Posterior cingulate gyrus (tissue), 11 donors: ENCODE measurements around the gene ACVRL1.
"Not testable (repeated sequence)": the region's sequence is repeated elsewhere in the genome, so short reads cannot be mapped to it uniquely, and the experiment has no call there.

ENCODE experiments used
- DNase-seq, 10 donors: peaks; one replicate each; pipeline versions ENCODE4 v3.0.0 to v3.0.0-alpha.2; 2020 to 2021; ENCODE audit warnings: mixed read lengths in 3 of 10
- intact Hi-C: fragments of 100-400 bp; cut with DNase I; formaldehyde crosslinking; loops from one replicate; pipeline ENCODE4 v1.15.1; 2023

The ACVRL1 gene

DNA sequence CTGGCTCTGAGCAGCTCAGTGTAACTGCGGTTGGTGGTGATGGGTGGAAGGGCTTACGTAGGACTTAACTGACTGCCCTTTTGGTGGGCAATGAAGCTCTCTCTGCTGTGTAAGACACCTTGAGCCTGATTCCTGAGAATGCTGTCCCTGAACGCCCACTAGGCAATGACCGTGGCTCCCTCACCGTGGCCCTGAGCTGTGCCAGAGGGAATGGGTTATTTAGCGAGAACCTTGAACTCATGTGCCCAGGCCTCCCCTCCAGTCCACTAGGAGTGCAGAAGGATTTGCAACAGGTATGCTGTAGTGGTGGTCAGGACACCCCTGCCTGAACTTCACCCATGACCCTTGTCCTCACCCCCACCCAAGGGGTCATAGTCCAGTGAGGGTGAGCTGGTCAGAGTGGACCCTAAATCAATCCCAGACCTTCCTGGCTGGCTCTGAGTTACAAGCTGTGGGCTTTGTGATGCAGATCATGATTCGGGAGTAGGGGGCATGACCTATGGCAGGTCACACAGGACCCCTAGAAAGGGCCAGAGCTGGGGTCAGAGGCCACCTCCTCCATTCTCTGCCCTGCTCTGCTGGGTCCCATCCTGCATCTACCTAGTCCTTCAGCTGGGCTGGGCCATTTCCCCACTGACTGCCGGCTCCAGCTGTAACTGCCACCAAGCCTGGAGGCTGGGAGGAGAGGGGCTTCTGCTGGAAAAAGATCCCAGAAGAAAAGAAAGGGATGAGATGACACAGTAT, 33.9 kb upstream of the ACVRL1 start:
- intact Hi-C loops, result no loop called here
- peak in 2 of 10 donors; percentile 27 to 55 for DNase-seq

DNA sequence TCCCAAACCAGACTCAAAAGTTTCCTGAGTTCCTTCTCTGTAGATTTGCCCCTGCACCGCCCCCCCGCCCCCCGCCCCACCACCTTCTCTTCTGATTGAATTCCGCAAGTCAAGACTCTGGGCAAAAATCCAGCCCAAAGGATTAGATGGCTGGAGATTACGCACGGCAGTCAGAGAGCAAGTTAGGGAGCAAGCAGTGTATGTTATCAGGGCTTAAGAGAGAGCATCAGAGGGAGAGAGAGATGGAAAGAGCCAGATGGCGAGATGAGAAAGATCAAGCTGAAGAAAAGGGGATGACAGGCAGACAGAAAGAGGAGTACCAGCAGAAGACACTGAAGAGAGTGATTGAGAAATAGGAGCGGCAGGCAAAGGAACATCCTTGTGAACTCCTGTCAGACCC, 33.3 kb upstream of the ACVRL1 start:
- intact Hi-C loops, result no loop called here
- peak in 2 of 10 donors; percentile 5 for DNase-seq

DNA sequence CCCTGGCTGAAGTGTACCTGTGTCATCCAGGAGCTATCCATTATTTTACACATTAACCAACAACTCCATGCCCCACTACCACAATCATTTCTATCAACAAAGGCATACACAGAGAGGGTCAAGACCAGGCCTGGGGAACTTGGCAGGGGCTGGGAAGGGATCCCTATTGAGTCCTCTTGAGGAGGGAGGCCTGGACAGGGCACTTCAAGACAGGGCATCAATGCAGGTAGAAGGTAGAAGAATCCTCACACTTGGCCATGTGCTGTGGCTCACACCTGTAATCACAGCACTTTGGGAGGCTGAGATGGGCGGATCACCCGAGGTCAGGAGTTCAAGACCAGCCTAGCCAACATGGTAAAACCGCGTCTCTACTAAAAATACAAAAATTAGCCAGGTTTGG, 32.8 kb upstream of the ACVRL1 start:
- intact Hi-C loops, result no loop called here
- peak in 1 of 10 donors; percentile 37 for DNase-seq

DNA sequence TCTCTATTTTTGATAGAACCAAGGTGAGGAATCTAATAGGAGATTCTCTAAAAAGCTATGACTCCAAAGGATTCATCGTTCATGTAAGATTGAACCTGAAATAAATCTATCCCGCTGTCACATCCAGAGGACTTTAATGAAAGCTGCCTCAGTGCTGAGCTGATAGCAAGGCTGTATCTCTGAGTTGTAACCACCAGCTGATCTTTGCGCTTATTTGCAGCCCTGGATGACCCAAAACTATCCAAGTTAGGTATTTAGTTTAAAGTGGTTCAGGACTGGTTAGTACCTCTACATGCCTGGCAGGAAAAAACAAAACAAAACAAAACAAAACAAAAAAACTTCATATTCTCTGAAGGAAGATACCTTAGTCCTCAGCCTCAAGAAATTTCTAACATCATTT, 28.2 kb upstream of the ACVRL1 start:
- DNase-seq, result no peak
- intact Hi-C loops, result no loop called here

DNA sequence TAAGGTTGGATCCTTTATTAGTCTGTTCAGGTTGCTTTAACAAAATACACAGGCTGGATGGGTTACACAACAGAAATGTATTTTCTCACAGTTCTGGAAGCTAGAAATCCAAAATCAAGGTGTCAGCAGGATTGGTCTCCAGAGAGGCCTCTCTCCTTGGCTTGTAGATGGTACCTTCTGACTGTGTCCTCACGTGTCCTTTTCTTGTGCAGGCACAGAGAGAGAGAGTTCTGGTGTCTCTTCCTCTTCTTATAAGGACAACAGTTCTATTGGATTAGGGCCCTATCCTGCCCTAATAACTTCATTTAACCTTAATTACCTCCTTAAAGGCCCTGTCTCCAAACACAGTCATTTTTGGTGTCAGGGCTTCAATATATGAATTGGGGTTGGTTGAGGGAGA, 24.0 kb upstream of the ACVRL1 start:
- no peak for DNase-seq
- intact Hi-C loops, result no loop called here

DNA sequence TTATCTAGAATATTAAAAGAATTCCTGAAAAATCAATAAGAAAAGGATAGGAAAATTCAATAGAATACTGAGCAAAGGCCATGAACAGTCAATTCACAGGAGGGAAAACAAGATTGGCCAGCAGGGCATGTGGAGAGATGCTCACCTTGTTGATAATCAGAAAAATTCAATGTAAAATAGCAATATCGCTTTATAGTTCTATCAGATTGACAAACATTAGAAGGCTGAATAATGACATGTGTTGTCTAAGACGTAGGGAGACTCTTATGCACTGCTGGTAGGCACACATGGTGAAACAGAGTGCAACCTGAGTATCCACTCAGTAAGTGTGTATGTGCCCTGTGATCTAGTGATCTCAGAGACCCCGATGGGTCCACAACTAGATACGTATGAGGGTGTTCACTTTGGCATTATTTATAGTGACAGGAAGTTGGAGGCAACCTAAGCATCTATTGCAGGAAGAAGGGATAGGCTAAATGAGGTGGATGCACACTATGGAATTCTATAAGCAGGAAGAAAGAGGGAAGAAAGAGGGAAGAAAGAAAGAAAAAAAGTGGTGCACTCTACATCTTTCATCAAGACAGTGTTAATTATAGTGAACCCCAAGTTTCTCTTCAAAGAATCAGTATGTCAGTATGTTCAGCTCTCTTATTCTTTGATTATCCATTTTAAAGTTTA, 23.2 kb upstream of the ACVRL1 start:
- peak in 1 of 10 donors; percentile 8 for DNase-seq
- intact Hi-C loops, result no loop called here

DNA sequence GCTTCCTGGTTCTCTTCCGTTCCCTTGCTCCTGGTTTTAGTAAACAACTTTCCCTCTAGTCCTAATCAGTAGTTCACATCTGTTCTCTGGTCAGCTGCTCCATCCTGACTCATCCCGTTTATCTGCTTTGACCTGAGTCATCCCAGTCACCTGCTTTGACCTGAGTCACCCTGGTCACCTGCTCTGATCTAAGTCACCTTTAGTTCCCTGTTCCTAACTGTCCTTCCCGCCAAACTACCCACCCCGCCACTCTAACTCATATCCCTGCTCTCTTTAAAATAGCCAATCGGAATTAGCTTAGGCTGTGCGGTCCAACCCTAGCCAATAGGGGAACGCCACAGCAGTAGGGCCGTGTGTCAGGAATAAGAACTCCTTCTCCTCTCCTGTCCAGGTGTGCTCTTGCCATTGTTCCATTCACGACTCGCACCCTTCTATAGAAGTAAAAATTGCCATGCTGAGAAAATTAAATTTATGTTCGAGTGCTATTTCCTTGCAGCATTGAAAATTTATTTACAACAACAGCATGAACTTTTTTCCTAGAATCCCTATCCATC, 22.6 kb upstream of the ACVRL1 start:
- intact Hi-C loops, result no loop called here
- peak in 1 of 10 donors; percentile 8 for DNase-seq

DNA sequence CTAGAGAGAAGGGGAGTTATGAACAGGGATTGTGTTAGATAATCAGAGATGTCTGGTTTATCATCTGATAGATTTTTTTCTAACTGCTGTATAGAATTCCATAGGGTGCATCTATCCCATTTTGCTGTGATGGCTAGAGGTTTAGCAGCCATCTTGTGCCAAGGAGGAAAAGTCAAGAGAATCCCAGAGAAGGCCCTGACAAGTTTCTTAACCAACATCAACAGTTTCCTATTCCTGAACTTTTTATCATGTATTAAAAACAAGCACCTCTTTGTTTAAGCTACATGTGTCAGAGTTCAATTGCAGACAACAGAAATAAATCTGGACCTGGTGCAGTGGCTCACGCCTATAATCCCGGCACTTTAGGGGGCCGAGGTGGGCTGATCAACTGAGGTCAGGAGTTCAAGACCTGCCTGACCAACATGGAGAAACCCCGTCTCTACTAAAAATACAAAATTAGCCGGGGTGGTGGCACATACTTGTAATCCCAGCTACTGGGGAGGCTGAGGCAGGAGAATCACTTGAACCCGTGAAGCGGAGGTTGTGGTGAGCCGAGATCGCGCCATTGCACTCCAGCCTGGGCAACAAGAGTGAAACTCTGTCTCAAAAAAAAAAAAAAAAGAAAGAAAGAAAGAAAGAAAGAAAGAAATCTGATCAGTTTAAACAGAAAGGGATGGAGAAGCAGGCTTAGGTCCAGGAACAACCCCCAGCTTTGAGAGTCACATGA, 21.8 kb upstream of the ACVRL1 start:
- intact Hi-C loops, result not testable (repeated sequence)
- peak in 1 of 10 donors; percentile 38 for DNase-seq

DNA sequence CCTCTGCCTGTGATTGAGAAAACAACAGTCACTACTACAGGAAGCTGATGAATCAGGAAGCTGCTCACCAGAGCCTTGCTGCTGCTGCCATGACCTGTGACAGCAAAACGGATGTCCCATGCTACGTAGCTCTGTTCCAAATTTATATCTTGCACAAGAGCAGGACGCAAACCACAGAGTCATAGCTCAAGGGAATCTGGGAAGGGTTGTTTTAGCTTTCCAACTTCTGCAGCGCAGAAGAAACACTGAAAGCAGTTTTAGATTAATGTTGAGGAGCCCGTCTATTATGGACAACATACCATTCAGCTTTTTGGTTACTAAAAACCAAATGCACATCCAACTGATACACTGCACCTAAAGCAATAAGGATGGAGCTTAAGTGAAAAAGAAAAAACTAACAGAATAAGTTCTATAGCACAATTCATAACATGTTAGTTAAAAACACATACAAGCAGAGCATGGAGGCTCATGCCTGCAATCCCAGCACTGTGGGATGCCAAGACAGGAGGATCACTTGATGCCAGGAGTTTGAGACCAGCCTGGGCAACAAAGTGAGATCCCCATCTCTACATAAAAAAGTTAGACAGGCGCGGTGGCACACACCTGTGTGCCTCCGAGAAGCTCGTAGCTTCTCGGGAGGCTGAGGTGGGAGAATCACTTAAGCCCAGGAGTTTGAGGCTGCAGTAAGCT, 21.1 kb upstream of the ACVRL1 start:
- DNase-seq, result peak in 4 of 10 donors; percentile 17 to 55 (median 44)
- intact Hi-C loops, result no loop called here

DNA sequence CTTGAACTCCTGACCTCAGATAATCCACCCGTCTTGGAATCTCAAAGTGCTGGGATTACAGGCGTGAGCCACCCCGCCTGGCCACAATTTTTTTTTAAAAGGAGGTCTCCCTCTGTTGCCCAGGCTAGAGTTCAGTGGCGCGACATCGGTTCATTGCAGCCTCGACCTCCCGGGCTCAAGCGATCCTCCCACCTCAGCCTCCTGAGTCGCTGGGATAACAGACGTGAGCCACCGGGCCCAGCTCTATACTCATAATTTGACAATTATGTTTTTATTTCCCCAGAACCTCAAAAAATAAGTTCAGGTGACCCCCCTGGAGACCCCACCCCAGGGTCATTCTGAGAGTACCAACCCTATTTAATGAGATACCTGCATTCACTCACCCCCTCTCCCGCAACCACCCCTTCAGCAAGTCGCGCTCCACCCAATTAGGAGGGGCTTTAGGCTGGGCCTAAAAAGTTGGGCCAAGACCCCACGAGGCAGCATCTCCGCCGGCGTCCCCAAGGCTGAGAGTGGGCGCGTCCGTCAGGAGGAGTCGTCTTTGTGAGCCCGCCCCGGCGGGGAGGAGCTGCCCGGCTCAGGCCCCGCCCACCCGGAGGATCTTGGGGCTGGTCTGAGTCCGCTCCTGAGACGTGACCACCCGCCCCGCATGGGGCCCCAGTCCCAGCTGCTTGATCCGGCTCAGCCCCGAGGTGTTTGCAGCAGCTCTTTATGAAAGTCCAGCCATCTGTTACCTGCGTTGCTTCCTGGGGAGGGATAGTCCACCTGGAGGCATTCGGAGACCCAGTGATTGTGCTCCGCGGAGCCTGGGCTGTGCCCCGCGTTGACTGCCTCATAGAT, 19.6 kb upstream of the ACVRL1 start, which contains the start of gene ANKRD33:
Gene ANKRD33, plus strand, starts transcription at position 628 of the 840 bp plus-strand sequence. Its CDS starts 84 bp downstream, at position 712.
- peak in 1 of 10 donors; percentile 71 for DNase-seq
- intact Hi-C loops, result no loop called here

DNA sequence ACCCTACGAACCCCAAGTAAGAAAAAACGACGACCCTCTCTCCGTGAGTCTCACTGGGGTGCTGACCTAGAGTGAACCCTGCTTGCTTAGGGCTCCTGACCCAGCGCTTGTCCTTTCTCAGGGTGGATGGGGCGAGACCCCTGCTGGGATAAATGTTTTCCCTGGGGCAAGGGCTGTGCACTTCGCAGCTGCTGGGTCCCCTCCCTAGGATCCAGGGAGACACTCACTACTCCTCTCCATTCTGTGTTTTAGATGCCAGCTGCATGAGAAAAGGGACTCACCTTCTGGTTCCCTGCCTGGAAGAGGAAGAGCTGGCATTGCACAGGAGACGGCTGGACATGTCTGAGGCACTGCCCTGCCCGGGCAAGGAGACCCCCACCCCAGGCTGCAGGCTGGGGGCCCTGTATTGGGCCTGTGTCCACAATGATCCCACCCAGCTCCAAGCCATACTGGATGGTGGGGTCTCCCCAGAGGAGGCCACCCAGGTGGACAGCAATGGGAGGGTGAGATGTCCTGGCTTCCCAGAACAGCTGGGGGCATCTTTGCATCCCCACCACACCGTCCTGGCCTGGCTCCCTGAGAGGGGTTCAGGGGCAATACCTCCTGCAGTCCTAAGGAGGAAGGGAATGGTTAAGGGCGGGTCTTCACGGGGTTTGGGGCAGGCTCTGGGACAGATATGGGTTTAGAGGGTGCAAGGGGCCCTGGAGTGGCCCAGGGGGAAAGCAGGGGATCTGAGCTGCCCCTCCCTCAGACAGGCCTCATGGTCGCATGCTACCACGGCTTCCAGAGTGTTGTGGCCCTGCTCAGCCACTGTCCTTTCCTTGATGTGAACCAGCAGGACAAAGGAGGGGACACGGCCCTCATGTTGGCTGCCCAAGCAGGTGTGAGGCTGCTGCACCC, 18.7 kb upstream of the ACVRL1 start:
- DNase-seq, result peak in 1 of 10 donors; percentile 63
- intact Hi-C loops, result no loop called here

DNA sequence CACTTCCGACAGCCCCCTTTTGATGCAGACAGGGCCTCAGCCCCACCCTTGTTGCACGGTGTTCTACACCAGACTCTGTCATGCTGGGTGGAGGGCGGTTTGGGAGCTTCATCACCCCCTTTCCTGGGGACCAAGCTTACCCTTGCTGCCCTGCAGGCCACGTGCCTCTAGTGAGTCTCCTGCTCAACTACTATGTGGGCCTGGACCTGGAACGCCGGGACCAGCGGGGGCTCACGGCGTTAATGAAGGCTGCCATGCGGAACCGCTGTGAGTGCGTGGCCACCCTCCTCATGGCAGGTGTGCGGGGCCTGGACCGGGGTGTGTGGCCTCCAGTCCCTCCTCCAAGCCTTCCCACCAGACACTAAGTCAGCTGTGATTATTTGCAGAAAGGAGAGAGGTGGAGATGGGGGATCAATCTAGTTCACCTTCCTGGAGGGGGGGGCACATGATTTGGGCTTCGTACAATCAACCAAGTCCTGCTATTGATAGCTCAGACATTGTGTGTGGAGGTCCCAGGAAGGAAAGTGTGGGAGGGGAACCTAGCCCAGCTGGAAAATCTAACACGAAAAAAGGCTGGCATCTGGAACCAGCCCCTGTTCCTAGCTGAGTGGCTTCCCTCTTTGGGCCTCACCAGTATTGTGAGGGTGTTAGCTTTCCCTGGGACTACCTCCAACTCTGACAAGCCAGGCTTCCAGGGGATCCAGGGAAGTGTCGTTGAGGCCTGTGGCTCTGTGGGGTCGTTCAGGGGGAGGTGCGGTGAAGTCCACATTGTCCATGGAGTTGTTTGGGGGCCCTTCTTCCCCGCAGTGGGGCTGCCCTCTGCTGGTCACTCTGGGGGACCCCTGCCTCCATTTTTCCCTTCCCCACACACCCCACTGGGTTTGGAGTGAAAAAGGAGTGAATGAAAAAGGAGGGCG, 17.8 kb upstream of the ACVRL1 start:
- peak in 1 of 10 donors; percentile 10 for DNase-seq
- intact Hi-C loops, result no loop called here

DNA sequence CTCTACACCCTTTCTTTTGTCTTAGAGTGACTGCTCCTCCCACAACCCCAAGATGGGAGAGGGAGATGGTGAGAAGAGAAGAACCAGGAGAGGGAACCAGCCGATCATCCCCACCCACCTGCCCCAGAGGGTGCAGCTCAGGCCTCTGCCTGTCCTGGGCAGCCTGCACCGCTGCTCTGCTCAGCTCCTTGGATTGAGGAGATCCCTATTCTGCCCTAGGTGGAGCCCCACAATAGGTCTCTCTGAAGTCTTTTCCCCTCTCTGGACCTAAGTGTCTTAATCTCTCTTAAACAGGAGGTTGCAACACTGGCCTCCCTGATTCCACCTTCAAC, 17.2 kb upstream of the ACVRL1 start:
- intact Hi-C loops, result no loop called here
- peak in 1 of 10 donors; percentile 2 for DNase-seq

DNA sequence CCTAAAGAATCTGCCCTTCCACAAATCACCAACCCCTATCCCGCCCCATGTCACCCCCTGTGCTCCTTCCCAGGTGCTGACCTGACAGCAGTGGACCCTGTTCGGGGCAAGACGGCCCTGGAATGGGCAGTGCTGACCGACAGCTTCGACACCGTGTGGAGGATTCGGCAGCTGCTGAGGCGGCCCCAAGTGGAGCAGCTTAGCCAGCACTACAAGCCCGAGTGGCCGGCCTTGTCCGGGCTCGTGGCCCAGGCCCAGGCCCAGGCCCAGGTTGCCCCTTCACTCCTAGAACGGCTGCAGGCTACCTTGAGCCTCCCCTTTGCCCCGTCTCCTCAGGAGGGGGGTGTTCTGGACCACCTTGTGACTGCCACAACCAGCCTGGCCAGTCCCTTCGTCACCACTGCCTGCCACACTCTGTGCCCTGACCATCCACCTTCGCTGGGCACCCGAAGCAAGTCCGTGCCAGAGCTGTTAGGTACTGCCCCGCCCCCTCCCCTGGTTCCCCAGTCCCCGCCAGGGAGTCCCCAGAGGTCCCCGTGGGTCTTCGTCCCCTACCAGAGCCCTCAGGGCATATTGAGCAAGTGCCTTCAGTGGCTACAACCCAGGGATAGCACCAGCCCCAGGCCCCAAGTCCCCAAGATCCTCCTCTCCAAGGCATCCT, 16.7 kb upstream of the ACVRL1 start:
- peak in 1 of 10 donors; percentile 72 for DNase-seq

DNA sequence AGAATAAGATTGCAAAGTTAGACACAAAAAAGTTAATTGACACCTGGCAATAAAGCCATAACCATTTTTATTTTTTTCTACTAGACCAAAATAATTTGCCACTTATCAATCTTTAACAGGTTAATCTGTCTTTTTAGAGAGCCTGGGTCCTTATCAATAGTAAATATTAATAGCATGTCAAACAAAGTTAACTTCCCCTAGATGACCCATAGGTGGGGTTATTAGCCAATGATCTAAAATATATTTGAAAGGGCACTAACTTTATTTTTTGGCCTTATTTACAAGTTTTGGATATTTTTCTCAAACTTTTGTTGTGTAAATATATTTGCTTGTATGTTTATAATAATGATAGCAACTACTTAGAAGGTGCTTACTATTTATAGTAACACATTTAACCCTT, 15.5 kb upstream of the ACVRL1 start:
- DNase-seq, result no peak
- intact Hi-C loops, result no loop called here

More for the DNA sequence above, 16.7 kb upstream of the ACVRL1 start:
- intact Hi-C loops, result no loop called here

DNA sequence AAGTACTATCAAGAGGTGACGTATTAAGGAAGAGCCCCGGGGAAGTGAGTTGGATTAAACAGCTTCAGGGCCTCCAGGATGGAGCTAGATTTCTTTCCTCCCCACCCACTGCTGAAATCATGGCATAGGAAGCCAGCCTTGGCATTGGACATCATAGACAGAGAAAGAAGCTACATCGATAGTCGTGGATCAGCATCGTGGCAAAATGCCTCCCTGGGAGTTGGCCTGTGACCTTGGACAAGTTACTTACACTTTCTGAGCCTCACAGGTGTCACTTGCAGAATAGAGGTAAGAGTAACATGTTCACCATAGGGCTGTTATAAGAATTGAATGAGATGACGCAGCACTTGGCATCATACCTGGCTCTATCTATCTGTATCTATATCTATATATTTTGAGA, 13.5 kb upstream of the ACVRL1 start:
- intact Hi-C loops, result no loop called here
- no peak for DNase-seq
